Measurements from ENCODE around the gene HOXB8. TPM values are rescaled to one million over a fixed set of nuclear protein-coding genes. Genes with fewer than 3 reads are reported as not detected.
A peak's percentile ranks its signal among the peaks of the same experiment; 100 is the strongest.

Gene HOXB8
- total and polyA plus RNA-seq, 2 experiments from 2014 or later: not detected

GRCh38 chr17:48589060-48589830 lies 25.8 kb downstream of the HOXB8 start:
- TF ChIP-seq EZH2 (IDR thresholded peaks at IDR 0.05; ENCODE audit: low read depth, unreplicated experiment): peak; percentile 90
- TF ChIP-seq CREB1 (CRISPR knock-in tag; IDR thresholded peaks at IDR 0.05; ENCODE audit: low read depth): no peak
- Histone ChIP-seq H3K9me2 (ENCODE audit: insufficient read depth) (no peaks in the 10 kb centered on the region), H3K36me3 (ENCODE audit: insufficient read depth) (no peaks in the 10 kb centered on the region), H3K27me3 (ENCODE audit: insufficient read depth) (peaks cover 100% of the 10 kb centered on the region), H4K20me1 (replicated peaks; ENCODE audit: insufficient read depth) (peaks cover 56% of the 10 kb centered on the region), H3K27ac (ENCODE audit: low read depth) (no peak overlapping the region), H3F3A (replicated peaks; ENCODE audit: low read depth) (peaks cover 60% of the 10 kb centered on the region), H3K4me1 (ENCODE audit: insufficient read depth) (peaks cover 59% of the 10 kb centered on the region), H3K79me2 (replicated peaks; ENCODE audit: insufficient read depth) (no peaks in the 10 kb centered on the region), H3K4me2 (peak overlapping the region; percentile 53; the same call in 1 of the 2 replicates), H2AFZ (no peak overlapping the region), H3K4me3 (no peak overlapping the region)
- H3K9me3 Mint-ChIP-seq: no peaks in the 10 kb centered on the region; the same call in 1 of the 3 replicates
- H3K27me3 Mint-ChIP-seq (ENCODE audit: insufficient read depth, low read depth, poor library complexity): peaks cover 100% of the 10 kb centered on the region
- no peak overlapping the region; the same call in 2 of the 3 replicates for H3K4me3 Mint-ChIP-seq
- DNase-seq (ENCODE audit: low spot score) (no peak), ATAC-seq (no peak)
- H3K4me1 Mint-ChIP-seq: peaks cover 47% of the 10 kb centered on the region
- H3K36me3 Mint-ChIP-seq (ENCODE audit: low read depth): no peaks in the 10 kb centered on the region
- no peak overlapping the region for H3K27ac Mint-ChIP-seq

GRCh38 chr17:48588528-48588927 lies 26.6 kb downstream of the HOXB8 start:
- H3K4me2 ChIP-seq: no peak overlapping the region
- Mint-ChIP-seq H3K27me3 (ENCODE audit: insufficient read depth, low read depth, poor library complexity) (peaks cover 100% of the 10 kb centered on the region), H3K4me3 (no peak overlapping the region), H3K36me3 (ENCODE audit: low read depth) (no peaks in the 10 kb centered on the region), H3K4me1 (peaks cover 41% of the 10 kb centered on the region), H3K9me3 (no peaks in the 10 kb centered on the region; the same call in 1 of the 3 replicates), H3K27ac (no peak overlapping the region)
- DNase-seq (ENCODE audit: low spot score): no peak
- H3K27ac ChIP-seq (ENCODE audit: low read depth): no peak overlapping the region
- H2AFZ ChIP-seq: no peak overlapping the region
- H3K9me2 ChIP-seq (ENCODE audit: insufficient read depth): no peaks in the 10 kb centered on the region
- no peaks in the 10 kb centered on the region for H3K36me3 ChIP-seq (ENCODE audit: insufficient read depth)
- no peaks in the 10 kb centered on the region for H3K79me2 ChIP-seq (replicated peaks; ENCODE audit: insufficient read depth)
- no peak for ATAC-seq
- peaks cover 100% of the 10 kb centered on the region for H3K27me3 ChIP-seq (ENCODE audit: insufficient read depth)
- H4K20me1 ChIP-seq (replicated peaks; ENCODE audit: insufficient read depth): peaks cover 61% of the 10 kb centered on the region
- peaks cover 64% of the 10 kb centered on the region for H3F3A ChIP-seq (replicated peaks; ENCODE audit: low read depth)
- H3K4me1 ChIP-seq (ENCODE audit: insufficient read depth): peaks cover 56% of the 10 kb centered on the region
- no peak overlapping the region for H3K4me3 ChIP-seq
- TF ChIP-seq JUNB (IDR thresholded peaks at IDR 0.05; ENCODE audit: unreplicated experiment) (no peak), NANOG (IDR thresholded peaks at IDR 0.05; ENCODE audit: borderline replicate concordance) (no peak), CTCF (conservative IDR thresholded peaks at IDR 0.05; ENCODE audit: low read depth in 2 of 2) (no peak), CREB1 (CRISPR knock-in tag; IDR thresholded peaks at IDR 0.05; ENCODE audit: low read depth) (no peak), EZH2 (IDR thresholded peaks at IDR 0.05; ENCODE audit: low read depth, unreplicated experiment) (no peak), ZNF331 (CRISPR knock-in tag; IDR thresholded peaks at IDR 0.05; ENCODE audit: low read depth) (no peak), ZNF462 (CRISPR knock-in tag; IDR thresholded peaks at IDR 0.05) (no peak), ZNF114 (CRISPR knock-in tag; IDR thresholded peaks at IDR 0.05) (no peak)
- TF ChIP-seq, protein P1, sequence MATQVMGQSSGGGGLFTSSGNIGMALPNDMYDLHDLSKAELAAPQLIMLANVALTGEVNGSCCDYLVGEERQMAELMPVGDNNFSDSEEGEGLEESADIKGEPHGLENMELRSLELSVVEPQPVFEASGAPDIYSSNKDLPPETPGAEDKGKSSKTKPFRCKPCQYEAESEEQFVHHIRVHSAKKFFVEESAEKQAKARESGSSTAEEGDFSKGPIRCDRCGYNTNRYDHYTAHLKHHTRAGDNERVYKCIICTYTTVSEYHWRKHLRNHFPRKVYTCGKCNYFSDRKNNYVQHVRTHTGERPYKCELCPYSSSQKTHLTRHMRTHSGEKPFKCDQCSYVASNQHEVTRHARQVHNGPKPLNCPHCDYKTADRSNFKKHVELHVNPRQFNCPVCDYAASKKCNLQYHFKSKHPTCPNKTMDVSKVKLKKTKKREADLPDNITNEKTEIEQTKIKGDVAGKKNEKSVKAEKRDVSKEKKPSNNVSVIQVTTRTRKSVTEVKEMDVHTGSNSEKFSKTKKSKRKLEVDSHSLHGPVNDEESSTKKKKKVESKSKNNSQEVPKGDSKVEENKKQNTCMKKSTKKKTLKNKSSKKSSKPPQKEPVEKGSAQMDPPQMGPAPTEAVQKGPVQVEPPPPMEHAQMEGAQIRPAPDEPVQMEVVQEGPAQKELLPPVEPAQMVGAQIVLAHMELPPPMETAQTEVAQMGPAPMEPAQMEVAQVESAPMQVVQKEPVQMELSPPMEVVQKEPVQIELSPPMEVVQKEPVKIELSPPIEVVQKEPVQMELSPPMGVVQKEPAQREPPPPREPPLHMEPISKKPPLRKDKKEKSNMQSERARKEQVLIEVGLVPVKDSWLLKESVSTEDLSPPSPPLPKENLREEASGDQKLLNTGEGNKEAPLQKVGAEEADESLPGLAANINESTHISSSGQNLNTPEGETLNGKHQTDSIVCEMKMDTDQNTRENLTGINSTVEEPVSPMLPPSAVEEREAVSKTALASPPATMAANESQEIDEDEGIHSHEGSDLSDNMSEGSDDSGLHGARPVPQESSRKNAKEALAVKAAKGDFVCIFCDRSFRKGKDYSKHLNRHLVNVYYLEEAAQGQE (IDR thresholded peaks at IDR 0.05; ENCODE audit: unreplicated experiment): no peak
